Left lung (tissue), 10 donors: ENCODE measurements around the gene PRKRA. TPM values are rescaled to one million over a fixed set of nuclear protein-coding genes. Genes with fewer than 3 reads are reported as not detected.

Experiments
- ATAC-seq: fragments of 200-7000 bp; cut with Tn5 transposase; one replicate; pipeline ENCODE4 v1.9.1; 2020; ENCODE audit warnings: moderate library complexity
- DNase-seq, 4 donors: peaks; one replicate each; pipeline ENCODE4 v3.0.0-alpha.2; 2013 to 2020
- H3K27ac ChIP-seq, 2 donors: fragments of 200-600 bp; sonication (generic) in 1 of 2; one replicate each; pipeline versions ENCODE4 v1.5.0 to v1.8.0; 2020 to 2021
- H3K27me3 ChIP-seq, 2 donors: fragments of 200-600 bp; sonication (generic) in 1 of 2; one replicate each; pipeline versions ENCODE4 v1.5.0 to v1.8.0; 2020 to 2021
- H3K36me3 ChIP-seq, 2 donors: fragments of 200-600 bp; sonication (generic) in 1 of 2; one replicate each; pipeline versions ENCODE4 v1.5.0 to v1.8.0; 2020 to 2021
- H3K4me1 ChIP-seq, 2 donors: fragments of 200-600 bp; one replicate each; pipeline ENCODE4 v1.8.0; 2021
- H3K4me3 ChIP-seq, 2 donors: fragments of 200-600 bp; sonication (generic) in 1 of 2; one replicate each; pipeline versions ENCODE4 v1.5.0 to v1.8.0; 2020 to 2021; ENCODE audit warnings: mild to moderate bottlenecking in 1 of 2
- H3K9me3 ChIP-seq, 2 donors: fragments of 200-600 bp; sonication (generic) in 1 of 2; one replicate each; pipeline versions ENCODE4 v1.5.0 to v1.8.0; 2020 to 2021
- intact Hi-C, 2 donors: fragments of 100-400 bp; cut with DNase I; formaldehyde crosslinking; loops; one replicate each; pipeline versions ENCODE4 v1.11.2 to v1.14.2; 2022
- polyA plus RNA-seq, 6 donors: library from polyadenylated mRNA; unstranded; fragments of 120-200 nt; gene quantifications; one replicate each; pipeline ENCODE4 v1.2.1, GENCODE V29; 2013; ENCODE audit not compliant: insufficient read length in 6 of 6
- total RNA-seq, 2 donors: library from RNA; stranded (reverse); fragmentation: NEBNext Ultra II Directional; extraction: Animal tissue kit (Norgen Biotek cat#: 25700); gene quantifications; one replicate each; pipeline ENCODE4 v1.2.1, GENCODE V29; 2021
- TF ChIP-seq, protein P1 (sequence below), 2 donors: fragments of 200-600 bp; sonication (generic) in 1 of 2; IDR thresholded peaks; one replicate each; pipeline versions ENCODE4 v1.5.0 to v1.8.0; 2021; ENCODE audit warnings: antibody characterized with exemption in 2 of 2
- donor health status: DM: no; HTN: yes; CAD: no.
- donor health status: DM: no; HTN: no; CAD: no.

The PRKRA gene
- total and polyA plus RNA-seq, 8 donors: 45.2 to 83.5 (median 69.0) TPM

DNA sequence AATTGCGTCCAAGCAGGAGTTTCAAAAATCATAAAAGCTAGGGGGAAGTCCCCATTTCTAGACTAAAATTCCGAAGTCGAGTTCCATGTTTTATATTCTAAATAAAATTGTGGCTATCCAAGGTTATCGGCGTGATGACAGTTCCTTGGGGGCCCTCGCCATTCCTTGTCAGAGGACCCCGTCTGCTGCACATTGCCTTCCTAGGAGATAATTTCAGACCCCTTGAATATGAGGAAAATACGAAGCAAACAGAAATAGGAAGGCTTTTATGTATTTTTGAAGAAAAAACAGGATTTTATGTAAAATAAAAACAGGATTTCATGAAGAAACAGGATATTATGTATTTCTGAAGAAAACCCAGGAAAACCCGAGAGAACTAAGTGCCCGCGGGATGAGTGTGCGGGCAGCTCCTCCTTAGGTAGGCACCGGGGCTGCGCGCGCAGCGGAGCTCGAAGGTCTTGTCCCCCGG, 28.8 kb upstream of the PRKRA start:
- Histone ChIP-seq H3K27me3 (no peaks in the 10 kb centered on the region), H3K27ac (peak overlapping the region; percentile 97 to 99), H3K4me3 (peak overlapping the region; percentile 70 to 88), H3K36me3 (no peaks in the 10 kb centered on the region), H3K4me1 (peaks cover 12 to 57% of the 10 kb centered on the region in 2 donors), H3K9me3 (no peaks in the 10 kb centered on the region)
- intact Hi-C loops: no loop called here
- DNase-seq: no peak
- TF ChIP-seq, protein P1, sequence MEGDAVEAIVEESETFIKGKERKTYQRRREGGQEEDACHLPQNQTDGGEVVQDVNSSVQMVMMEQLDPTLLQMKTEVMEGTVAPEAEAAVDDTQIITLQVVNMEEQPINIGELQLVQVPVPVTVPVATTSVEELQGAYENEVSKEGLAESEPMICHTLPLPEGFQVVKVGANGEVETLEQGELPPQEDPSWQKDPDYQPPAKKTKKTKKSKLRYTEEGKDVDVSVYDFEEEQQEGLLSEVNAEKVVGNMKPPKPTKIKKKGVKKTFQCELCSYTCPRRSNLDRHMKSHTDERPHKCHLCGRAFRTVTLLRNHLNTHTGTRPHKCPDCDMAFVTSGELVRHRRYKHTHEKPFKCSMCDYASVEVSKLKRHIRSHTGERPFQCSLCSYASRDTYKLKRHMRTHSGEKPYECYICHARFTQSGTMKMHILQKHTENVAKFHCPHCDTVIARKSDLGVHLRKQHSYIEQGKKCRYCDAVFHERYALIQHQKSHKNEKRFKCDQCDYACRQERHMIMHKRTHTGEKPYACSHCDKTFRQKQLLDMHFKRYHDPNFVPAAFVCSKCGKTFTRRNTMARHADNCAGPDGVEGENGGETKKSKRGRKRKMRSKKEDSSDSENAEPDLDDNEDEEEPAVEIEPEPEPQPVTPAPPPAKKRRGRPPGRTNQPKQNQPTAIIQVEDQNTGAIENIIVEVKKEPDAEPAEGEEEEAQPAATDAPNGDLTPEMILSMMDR (IDR thresholded peaks at IDR 0.05): no peak
- ATAC-seq: no peak

DNA sequence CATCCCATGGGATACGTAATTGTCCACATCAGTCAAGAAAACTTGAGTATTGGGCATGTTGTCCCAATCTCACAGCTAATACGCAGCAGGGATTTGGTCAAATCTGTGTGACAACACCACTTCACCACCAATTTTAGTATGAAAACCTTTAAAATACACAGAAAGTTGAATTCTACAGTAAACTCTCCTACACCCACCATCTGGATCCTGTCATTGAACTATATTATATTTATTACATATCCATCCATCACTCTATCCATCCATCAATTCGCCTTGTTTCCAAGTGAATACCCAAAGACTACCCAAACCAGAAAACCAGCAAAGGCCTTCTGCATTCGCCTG, 28.3 kb upstream of the PRKRA start:
- H3K27me3 ChIP-seq: no peaks in the 10 kb centered on the region
- intact Hi-C loops: no loop called here
- peak overlapping the region; percentile 51 to 70 for H3K4me3 ChIP-seq
- H3K9me3 ChIP-seq: no peaks in the 10 kb centered on the region
- ATAC-seq (no peak), DNase-seq (no peak)
- peak overlapping the region; percentile 97 to 99 for H3K27ac ChIP-seq
- peaks cover 12 to 51% of the 10 kb centered on the region in 2 donors for H3K4me1 ChIP-seq
- H3K36me3 ChIP-seq: no peaks in the 10 kb centered on the region
- TF ChIP-seq, protein P1 (IDR thresholded peaks at IDR 0.05): no peak

DNA sequence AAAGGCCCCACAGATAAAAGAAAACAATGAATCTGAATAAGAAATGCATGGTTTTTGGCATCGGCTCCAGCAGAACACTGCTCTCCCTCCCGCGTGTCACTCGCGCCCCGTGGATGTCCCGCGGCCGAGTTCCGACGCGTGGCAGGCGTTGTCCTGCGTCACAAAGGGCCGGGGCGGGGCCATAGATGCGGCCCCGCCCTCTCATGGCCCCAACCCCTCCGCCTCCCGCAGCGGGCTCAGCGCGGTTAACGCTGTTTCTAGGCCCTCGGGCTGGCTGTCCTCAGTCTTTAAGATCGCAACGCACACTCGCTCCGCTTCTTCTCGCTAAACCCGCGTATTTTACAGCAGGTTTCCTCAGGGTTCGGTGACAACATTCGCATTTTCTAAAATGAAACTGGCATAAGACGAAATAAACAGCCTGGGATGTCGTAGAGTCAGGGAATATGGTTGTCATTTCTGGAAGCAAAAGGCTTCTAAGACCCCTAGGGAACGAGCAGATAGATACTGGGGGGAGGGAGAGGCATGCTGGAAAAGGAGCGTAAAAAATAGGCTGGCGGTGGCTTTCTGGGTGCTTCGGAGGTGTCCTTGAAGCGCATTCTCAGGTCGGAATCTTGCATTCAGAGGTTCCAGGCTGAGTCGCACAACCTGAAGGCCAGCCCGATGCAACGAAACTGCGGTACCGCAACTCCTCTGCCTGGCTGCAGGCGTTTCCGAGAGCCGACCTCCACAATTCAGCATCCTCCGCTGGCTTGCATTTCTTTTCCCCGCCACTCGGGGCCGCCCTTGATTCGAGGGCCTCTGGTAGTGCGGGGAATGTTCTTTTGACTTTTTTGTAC, 27.7 kb upstream of the PRKRA start, which contains the start of gene FKBP7:
Gene FKBP7 (minus strand): TSS at position 162 of the 836 bp plus-strand sequence. CDS start 101 bp downstream, at position 61.
- peaks cover 12 to 45% of the 10 kb centered on the region in 2 donors for H3K4me1 ChIP-seq
- intact Hi-C loops: no loop called here
- no peaks in the 10 kb centered on the region for H3K27me3 ChIP-seq
- TF ChIP-seq, protein P1 (IDR thresholded peaks at IDR 0.05): peak; percentile 72 to 75
- H3K4me3 ChIP-seq: peak within 1 kb of the TSS; percentile 51 to 70
- ATAC-seq (peak; percentile 89), DNase-seq (peak; percentile 88 to 97 (median 92))
- H3K27ac ChIP-seq: peak within 1 kb of the TSS; percentile 97 to 99
- H3K9me3 ChIP-seq: no peaks in the 10 kb centered on the region
- no peaks in the 10 kb centered on the region for H3K36me3 ChIP-seq

DNA sequence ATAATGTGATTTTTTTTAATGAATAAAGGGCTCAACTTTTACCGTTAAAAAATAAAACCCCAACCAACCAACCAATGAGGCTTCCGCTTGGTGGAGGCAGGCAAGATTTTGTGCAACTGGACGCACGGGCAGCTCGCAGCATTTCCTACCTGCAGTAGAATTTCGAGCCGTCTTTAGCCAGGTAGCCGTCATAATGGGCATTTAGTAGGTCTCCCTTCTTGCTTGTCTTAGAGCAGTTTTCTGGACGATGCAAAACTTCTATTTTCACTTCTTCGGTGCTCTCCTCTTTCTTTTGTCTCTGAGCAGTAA, 27.1 kb upstream of the PRKRA start:
- H3K9me3 ChIP-seq: no peaks in the 10 kb centered on the region
- DNase-seq (no peak), ATAC-seq (no peak)
- no peaks in the 10 kb centered on the region for H3K27me3 ChIP-seq
- H3K36me3 ChIP-seq: no peaks in the 10 kb centered on the region
- H3K4me3 ChIP-seq: peak overlapping the region; percentile 51 to 70
- TF ChIP-seq, protein P1 (IDR thresholded peaks at IDR 0.05): no peak
- H3K27ac ChIP-seq: peak overlapping the region; percentile 97 to 99
- intact Hi-C loops: no loop called here
- H3K4me1 ChIP-seq: peaks cover 12 to 40% of the 10 kb centered on the region in 2 donors

- Histone ChIP-seq H3K4me3 (peak overlapping the region; percentile 51 to 70), H3K9me3 (no peaks in the 10 kb centered on the region), H3K4me1 (peaks cover 12 to 35% of the 10 kb centered on the region in 2 donors), H3K36me3 (no peaks in the 10 kb centered on the region), H3K27ac (peak overlapping the region; percentile 97 to 99), H3K27me3 (no peaks in the 10 kb centered on the region)
- TF ChIP-seq, protein P1 (IDR thresholded peaks at IDR 0.05): no peak
- DNase-seq: peak in 1 of 4 donors; percentile 13
- intact Hi-C loops: no loop called here
- no peak for ATAC-seq
Observed at GRCh38 chr2:178477443-178478129, 26.6 kb upstream of the PRKRA start.
